GM23338 (cell line): Measurements from ENCODE around the gene CCDC63. TPM values are rescaled to one million over a fixed set of nuclear protein-coding genes. Genes with fewer than 3 reads are reported as not detected.

Source experiments
- ATAC-seq: fragments of 200-7000 bp; cut with Tn5 transposase; 3 replicates; pipeline ENCODE4 v1.9.1; 2020
- DNase-seq: peaks from one replicate; pipeline ENCODE4 v3.0.0-alpha.2; 2015; ENCODE audit warnings: low spot score
- H2AFZ ChIP-seq: fragments of 200-600 bp; sonication (generic); 2 replicates; pipeline ENCODE4 v1.8.0; 2016; ENCODE audit warnings: antibody characterized with exemption, mild to moderate bottlenecking, moderate library complexity
- H3F3A ChIP-seq: fragments of 200-600 bp; sonication (generic); replicated peaks from 2 replicates; pipeline ENCODE4 v1.8.0; 2017; ENCODE audit warnings: antibody characterized with exemption, mixed run types, low read depth
- H3K27ac ChIP-seq: fragments of 200-600 bp; sonication (generic); 2 replicates; pipeline ENCODE4 v1.6.1; 2016; ENCODE audit warnings: low read depth
- H3K27me3 ChIP-seq: fragments of 200-600 bp; sonication (generic); 2 replicates; pipeline ENCODE4 v1.8.0; 2016; ENCODE audit warnings: mild to moderate bottlenecking, mixed run types, moderate library complexity; ENCODE audit not compliant: insufficient read depth
- H3K36me3 ChIP-seq: fragments of 200-600 bp; sonication (generic); 2 replicates; pipeline ENCODE4 v1.8.0; 2016; ENCODE audit warnings: mild to moderate bottlenecking; ENCODE audit not compliant: insufficient read depth
- H3K4me1 ChIP-seq: fragments of 200-600 bp; sonication (generic); 2 replicates; pipeline ENCODE4 v1.8.0; 2016; ENCODE audit warnings: mild to moderate bottlenecking, moderate library complexity; ENCODE audit not compliant: insufficient read depth
- H3K4me2 ChIP-seq: fragments of 200-600 bp; sonication (generic); 2 replicates; pipeline ENCODE4 v1.7.1; 2017; ENCODE audit warnings: mixed run types
- H3K4me3 ChIP-seq: fragments of 200-600 bp; sonication (generic); 2 replicates; pipeline ENCODE4 v1.6.1; 2016; ENCODE audit warnings: mixed run types
- H3K79me2 ChIP-seq: fragments of 200-600 bp; sonication (generic); replicated peaks from 2 replicates; pipeline ENCODE4 v1.8.0; 2017; ENCODE audit warnings: mild to moderate bottlenecking; ENCODE audit not compliant: insufficient read depth
- H3K9me2 ChIP-seq: fragments of 200-600 bp; sonication (generic); 2 replicates; pipeline ENCODE4 v1.8.0; 2017; ENCODE audit not compliant: insufficient read depth
- H4K20me1 ChIP-seq: fragments of 200-600 bp; sonication (generic); replicated peaks from 2 replicates; pipeline ENCODE4 v1.8.0; 2017; ENCODE audit warnings: mild to moderate bottlenecking; ENCODE audit not compliant: insufficient read depth
- H3K27ac Mint-ChIP-seq: 2 replicates; pipeline ENCODE4 v1.8.0; 2020; ENCODE audit warnings: inconsistent platforms, mild to moderate bottlenecking, moderate library complexity, mixed read lengths
- H3K27me3 Mint-ChIP-seq: 3 replicates; pipeline ENCODE4 v1.8.0; 2022; ENCODE audit warnings: low read depth, mild to moderate bottlenecking, moderate library complexity, mixed read lengths, inconsistent platforms; ENCODE audit not compliant: insufficient read depth, poor library complexity
- H3K36me3 Mint-ChIP-seq: 3 replicates; pipeline ENCODE4 v1.8.0; 2021; ENCODE audit warnings: low read depth, mild to moderate bottlenecking, inconsistent platforms, moderate library complexity, mixed read lengths
- H3K4me1 Mint-ChIP-seq: 3 replicates; pipeline ENCODE4 v1.8.0; 2020; ENCODE audit warnings: mild to moderate bottlenecking, inconsistent platforms, mixed read lengths
- H3K4me3 Mint-ChIP-seq: 3 replicates; pipeline ENCODE4 v1.8.0; 2021; ENCODE audit warnings: moderate library complexity, mild to moderate bottlenecking, inconsistent platforms, mixed read lengths
- H3K9me3 Mint-ChIP-seq: 3 replicates; pipeline ENCODE4 v1.8.0; 2020; ENCODE audit warnings: moderate library complexity, mild to moderate bottlenecking, inconsistent platforms, mixed read lengths
- CREB1 ChIP-seq: fragments of 250-450 bp; sonication (Bioruptor Pico); IDR thresholded peaks from 2 replicates; pipeline ENCODE4 v1.5.0; 2020; ENCODE audit warnings: low read depth, mild to moderate bottlenecking, moderate library complexity
- CTCF ChIP-seq, 2 experiments: fragments of 200-600 bp in 1 of 2; sonication (generic) in 1 of 2; conservative IDR thresholded peaks; 2 replicates each; pipeline versions ENCODE4 v1.5.1 to v1.6.1; 2016 to 2017; ENCODE audit warnings: antibody characterized with exemption in 2 of 2, low read depth in 2 of 2, mild to moderate bottlenecking in 2 of 2, moderate library complexity in 1 of 2
- ETS1 ChIP-seq: IDR thresholded peaks from 2 replicates; pipeline ENCODE4 v1.6.1; 2016; ENCODE audit warnings: antibody characterized with exemption
- EZH2 ChIP-seq: fragments of 200-600 bp; sonication (generic); IDR thresholded peaks from one replicate; pipeline ENCODE4 v1.8.0; 2017; ENCODE audit warnings: antibody characterized with exemption, mild to moderate bottlenecking, low read depth; ENCODE audit not compliant: unreplicated experiment
- EZH2phosphoT487 ChIP-seq: fragments of 200-600 bp; sonication (generic); IDR thresholded peaks from one replicate; pipeline ENCODE4 v1.8.1; 2018; ENCODE audit warnings: antibody characterized with exemption; ENCODE audit not compliant: unreplicated experiment
- JUNB ChIP-seq: IDR thresholded peaks from one replicate; pipeline ENCODE4 v1.6.1; 2016; ENCODE audit warnings: antibody characterized with exemption; ENCODE audit not compliant: unreplicated experiment
- REST ChIP-seq: IDR thresholded peaks from one replicate; pipeline ENCODE4 v1.6.1; 2018; ENCODE audit warnings: antibody characterized with exemption; ENCODE audit not compliant: unreplicated experiment
- ZNF114 ChIP-seq: fragments of 250-450 bp; sonication (Bioruptor Pico); IDR thresholded peaks from 2 replicates; pipeline ENCODE4 v1.5.0; 2020; ENCODE audit warnings: mild to moderate bottlenecking, moderate library complexity
- ZNF331 ChIP-seq: fragments of 250-450 bp; sonication (Bioruptor Pico); IDR thresholded peaks from 2 replicates; pipeline ENCODE4 v1.5.0; 2020; ENCODE audit warnings: low read depth, mild to moderate bottlenecking, moderate library complexity
- ZNF462 ChIP-seq: fragments of 250-450 bp; sonication (Bioruptor Pico); IDR thresholded peaks from 2 replicates; pipeline ENCODE4 v1.5.0; 2020; ENCODE audit warnings: mild to moderate bottlenecking, moderate library complexity
- polyA plus RNA-seq: library from polyadenylated mRNA; unstranded; fragments of >200 nt; fragmentation: Nextera tagmentation; extraction: Ambion mirVana; gene quantifications from 2 replicates; pipeline ENCODE4 v1.2.1, GENCODE V29; 2016
- total RNA-seq: library from RNA; depleted of rRNA; stranded (reverse); fragments of >200 nt; shearing (Covaris generic); gene quantifications from 2 replicates; pipeline ENCODE4 v1.2.3, GENCODE V29; 2014

CCDC63 gene
- total and polyA plus RNA-seq, 2 experiments from 2014 or later = 1.8 TPM; not detected in 1

GRCh38 chr12:110927546-110927945 lies 80.8 kb downstream of the CCDC63 start:
- ATAC-seq (no peak), DNase-seq (no peak)
- Mint-ChIP-seq H3K27me3 (peaks cover 9% of the 10 kb centered on the region), H3K36me3 (no peaks in the 10 kb centered on the region), H3K4me3 (no peak overlapping the region), H3K27ac (no peak overlapping the region), H3K4me1 (peaks cover 15% of the 10 kb centered on the region), H3K9me3 (no peaks in the 10 kb centered on the region)
- Histone ChIP-seq H4K20me1 (no peaks in the 10 kb centered on the region), H3K4me2 (no peak overlapping the region), H3K36me3 (no peaks in the 10 kb centered on the region), H3K79me2 (no peaks in the 10 kb centered on the region), H3K9me2 (no peaks in the 10 kb centered on the region), H3K27me3 (no peaks in the 10 kb centered on the region), H3K4me3 (no peak overlapping the region), H3K4me1 (no peaks in the 10 kb centered on the region; the same call in 1 of the 2 replicates), H3F3A (no peaks in the 10 kb centered on the region), H3K27ac (no peak overlapping the region), H2AFZ (no peak overlapping the region)
- TF ChIP-seq EZH2phosphoT487 (no peak), ZNF114 (no peak)

GRCh38 chr12:110928700-110929099 lies 81.9 kb downstream of the CCDC63 start:
- DNase-seq (no peak), ATAC-seq (no peak)
- Histone ChIP-seq H3K4me3 (no peak overlapping the region), H3K4me1 (no peaks in the 10 kb centered on the region; the same call in 1 of the 2 replicates), H3K27ac (no peak overlapping the region), H3K9me2 (no peaks in the 10 kb centered on the region), H3K27me3 (no peaks in the 10 kb centered on the region), H3K4me2 (no peak overlapping the region), H2AFZ (no peak overlapping the region), H3K79me2 (no peaks in the 10 kb centered on the region), H3F3A (no peaks in the 10 kb centered on the region), H3K36me3 (no peaks in the 10 kb centered on the region), H4K20me1 (no peaks in the 10 kb centered on the region)
- Mint-ChIP-seq H3K36me3 (peaks cover 3% of the 10 kb centered on the region; the same call in 1 of the 3 replicates), H3K27ac (no peak overlapping the region), H3K27me3 (peaks cover 9% of the 10 kb centered on the region), H3K4me3 (no peak overlapping the region), H3K4me1 (peaks cover 11% of the 10 kb centered on the region), H3K9me3 (no peaks in the 10 kb centered on the region)
- no peak for TF ChIP-seq ZNF331
- no peak for TF ChIP-seq CTCF (conservative IDR thresholded peaks at IDR 0.05; ENCODE audit: low read depth in 2 of 2)
- no peak for TF ChIP-seq EZH2
- TF ChIP-seq JUNB = no peak
- TF ChIP-seq REST = no peak
- TF ChIP-seq CREB1 (CRISPR knock-in tag) = no peak
- TF ChIP-seq ZNF462 (CRISPR knock-in tag) = no peak
- TF ChIP-seq ZNF114 = no peak
- no peak for TF ChIP-seq ETS1
